HepG2 (cell line): ENCODE results near the gene EZH1. TPM values are rescaled to one million over a fixed set of nuclear protein-coding genes. Genes with fewer than 3 reads are reported as not detected.

Experiments used
- CBFB ChIP-seq: sonication (generic); formaldehyde crosslinking; IDR thresholded peaks from 2 replicates; pipeline ENCODE4 v1.4.0; 2020; ENCODE audit warnings: missing genetic modification reagents
- CBX1 ChIP-seq: IDR thresholded peaks from one replicate; pipeline ENCODE4 v1.6.1; 2016; ENCODE audit warnings: antibody characterized with exemption, low read depth
- CEBPG ChIP-seq: IDR thresholded peaks from 2 replicates; pipeline ENCODE4 v1.6.1; 2016
- DZIP1 ChIP-seq: sonication (generic); formaldehyde crosslinking; IDR thresholded peaks from 2 replicates; pipeline ENCODE4 v1.5.0; 2020; ENCODE audit warnings: mild to moderate bottlenecking, missing genetic modification reagents
- NRL ChIP-seq: sonication (generic); formaldehyde crosslinking; IDR thresholded peaks from 2 replicates; pipeline ENCODE4 v1.5.0; 2020; ENCODE audit warnings: missing genetic modification reagents, mild to moderate bottlenecking, moderate library complexity, borderline replicate concordance
- POGZ ChIP-seq: sonication (generic); formaldehyde crosslinking; IDR thresholded peaks from 2 replicates; pipeline ENCODE4 v1.4.0; 2020; ENCODE audit warnings: mild to moderate bottlenecking, missing genetic modification reagents
- RAD21 ChIP-seq: fragments of 450-650 bp; formaldehyde crosslinking; IDR thresholded peaks from 2 replicates; pipeline ENCODE4 v1.5.0; 2020; ENCODE audit warnings: mild to moderate bottlenecking
- SAP130 ChIP-seq: IDR thresholded peaks from 2 replicates; pipeline ENCODE4 v1.6.1; 2016; ENCODE audit warnings: low read depth
- STAG1 ChIP-seq: sonication (generic); formaldehyde crosslinking; IDR thresholded peaks from 2 replicates; pipeline ENCODE4 v1.4.0; 2020; ENCODE audit warnings: missing genetic modification reagents
- XRCC5 ChIP-seq: fragments of 200-400 bp; formaldehyde crosslinking; optimal IDR thresholded peaks from 2 replicates; pipeline ENCODE3; 2017; ENCODE audit warnings: mild to moderate bottlenecking, low read length
- ZBTB7B ChIP-seq: sonication (generic); formaldehyde crosslinking; IDR thresholded peaks from 2 replicates; pipeline ENCODE4 v1.4.0; 2020; ENCODE audit warnings: missing genetic modification reagents
- ZNF281 ChIP-seq: sonication (generic); formaldehyde crosslinking; IDR thresholded peaks from 2 replicates; pipeline ENCODE4 v1.4.0; 2020; ENCODE audit warnings: missing genetic modification reagents, borderline replicate concordance
- ZNF691 ChIP-seq: sonication (generic); formaldehyde crosslinking; IDR thresholded peaks from 2 replicates; pipeline ENCODE4 v1.4.0; 2020; ENCODE audit warnings: missing genetic modification reagents, low read depth, mild to moderate bottlenecking, borderline replicate concordance
- ZNF883 ChIP-seq: sonication (generic); formaldehyde crosslinking; IDR thresholded peaks from 2 replicates; pipeline ENCODE4 v1.5.1; 2020; ENCODE audit warnings: mild to moderate bottlenecking, missing genetic modification reagents; ENCODE audit errors: not compliant biosample characterization
- polyA plus RNA-seq, 8 experiments: library from polyadenylated mRNA; depleted of rRNA in 3 of 8; stranded (reverse) in 7 of 8; unstranded in 1 of 8; fragments of >200 nt; fragmentation: Illumina TruSeq in 4 of 8; extraction: Trizol in 4 of 8; gene quantifications; 2 replicates each; pipeline versions ENCODE4 v1.2.1 to v1.2.3, GENCODE V29; 2011 to 2016; ENCODE audit warnings: low read depth in 4 of 8, missing spikeins in 1 of 8, mixed read lengths in 1 of 8; ENCODE audit not compliant: insufficient read depth in 1 of 8
- total RNA-seq, 5 experiments: library from RNA; depleted of rRNA; stranded (reverse); fragments of >200 nt; fragmentation: Illumina TruSeq; extraction: Trizol; gene quantifications; 2 replicates each; pipeline ENCODE4 v1.2.3, GENCODE V29; 2016; ENCODE audit warnings: low read depth in 1 of 5

The EZH1 gene
- total and polyA plus RNA-seq, 2 of the 13 experiments (the other 11 are each of a cell fraction or from before 2014, with no cell fraction given), result 11.6 to 24.0 TPM

GRCh38 chr17:42673885-42674754, 70.7 kb downstream of the EZH1 start (continued):
- TF ChIP-seq RAD21 (CRISPR knock-in tag), result peak; percentile 42; the same call in 1 of the 2 replicates
- TF ChIP-seq NRL (CRISPR knock-in tag), result 0 out of 2 replicates have a peak, but pooled peaks have one; percentile 58
- TF ChIP-seq POGZ (CRISPR knock-in tag), result no peak
- peak; percentile 80; the same call in 1 of the 2 replicates for TF ChIP-seq ZNF281 (CRISPR knock-in tag)
- TF ChIP-seq CBX1, result no peak
- TF ChIP-seq CBFB (CRISPR knock-in tag), result 0 out of 2 replicates have a peak, but pooled peaks have one; percentile 53
- 0 out of 2 replicates have a peak, but pooled peaks have one; percentile 62 for TF ChIP-seq ZNF691 (CRISPR knock-in tag)
- peak; percentile 37; the same call in 1 of the 2 replicates for TF ChIP-seq SAP130 (CRISPR knock-in tag)
- peak; percentile 44; the same call in 1 of the 2 replicates for TF ChIP-seq DZIP1 (CRISPR knock-in tag)
- no peak for TF ChIP-seq ZNF883 (CRISPR knock-in tag)
- peak; percentile 42; the same call in 1 of the 2 replicates for TF ChIP-seq CEBPG (CRISPR knock-in tag)
- TF ChIP-seq XRCC5, result peak; percentile 78
- peak; percentile 14; the same call in 1 of the 2 replicates for TF ChIP-seq STAG1 (CRISPR knock-in tag)
- peak; percentile 64; the same call in 1 of the 2 replicates for TF ChIP-seq ZBTB7B
